Neuronal stem cell (in vitro differentiated cells): ENCODE measurements around the gene ASS1.

Experiments
- DNase-seq: peaks from one replicate; pipeline ENCODE4 v3.0.0-alpha.2; 2013; ENCODE audit warnings: low spot score
- H2AFZ ChIP-seq: one replicate; pipeline ENCODE4 v1.6.1; 2013; ENCODE audit warnings: mild to moderate bottlenecking, low read length, inconsistent platforms
- H2AK5ac ChIP-seq: 2 replicates; pipeline ENCODE4 v1.6.1; 2013; ENCODE audit warnings: low read depth, mild to moderate bottlenecking, inconsistent platforms, low read length, moderate library complexity, mixed read lengths
- H2BK120ac ChIP-seq: 2 replicates; pipeline ENCODE4 v1.6.1; 2013; ENCODE audit warnings: low read depth, mild to moderate bottlenecking, inconsistent platforms, low read length, moderate library complexity, mixed read lengths
- H2BK12ac ChIP-seq: one replicate; pipeline ENCODE4 v1.6.1; 2013; ENCODE audit warnings: low read length, inconsistent platforms
- H2BK15ac ChIP-seq: 2 replicates; pipeline ENCODE4 v1.6.1; 2013; ENCODE audit warnings: mild to moderate bottlenecking, low read length, inconsistent platforms, mixed read lengths
- H2BK5ac ChIP-seq: one replicate; pipeline ENCODE4 v1.6.1; 2013; ENCODE audit warnings: inconsistent platforms, mild to moderate bottlenecking, low read length, moderate library complexity
- H3K14ac ChIP-seq: one replicate; pipeline ENCODE4 v1.6.1; 2013; ENCODE audit warnings: low read length, inconsistent platforms
- H3K18ac ChIP-seq: 2 replicates; pipeline ENCODE4 v1.6.1; 2013; ENCODE audit warnings: low read length, inconsistent platforms
- H3K23ac ChIP-seq: 2 replicates; pipeline ENCODE4 v1.6.1; 2013; ENCODE audit warnings: low read depth, mild to moderate bottlenecking, mixed read lengths, low read length, inconsistent platforms; ENCODE audit not compliant: poor library complexity
- H3K27ac ChIP-seq: replicated peaks from 3 replicates; pipeline ENCODE4 v1.5.1; 2013; ENCODE audit warnings: low read length, inconsistent platforms
- H3K27me3 ChIP-seq, 3 experiments: 2 replicates each; pipeline ENCODE4 v1.6.1; 2013; ENCODE audit warnings: low read length in 3 of 3, mild to moderate bottlenecking in 2 of 3, inconsistent platforms in 1 of 3, low read depth in 1 of 3, mixed read lengths in 1 of 3, moderate library complexity in 1 of 3; ENCODE audit not compliant: control insufficient read depth in 3 of 3, insufficient read depth in 3 of 3
- H3K36me3 ChIP-seq, 2 donors: replicated peaks in 1 of 2; 2 replicates each; pipeline ENCODE4 v1.6.1; 2013; ENCODE audit warnings: low read length in 2 of 2; ENCODE audit not compliant: control insufficient read depth in 2 of 2, insufficient read depth in 2 of 2
- H3K4ac ChIP-seq: 2 replicates; pipeline ENCODE4 v1.6.1; 2013; ENCODE audit warnings: inconsistent platforms, mild to moderate bottlenecking, low read length, moderate library complexity
- H3K4me1 ChIP-seq, 2 donors: 1 replicate in 1 of 2; 2 replicates in 1 of 2; pipeline ENCODE4 v1.6.1; 2013; ENCODE audit warnings: low read length in 2 of 2, low read depth in 1 of 2; ENCODE audit not compliant: control insufficient read depth in 2 of 2, insufficient read depth in 1 of 2
- H3K4me2 ChIP-seq: one replicate; pipeline ENCODE4 v1.6.1; 2013; ENCODE audit warnings: mild to moderate bottlenecking, low read length, inconsistent platforms; ENCODE audit not compliant: insufficient read depth, poor library complexity, severe bottlenecking
- H3K4me3 ChIP-seq, 2 donors: 2 replicates each; pipeline ENCODE4 v1.5.1; 2013; ENCODE audit warnings: low read length in 2 of 2, mild to moderate bottlenecking in 2 of 2, inconsistent platforms in 1 of 2, moderate library complexity in 1 of 2
- H3K79me1 ChIP-seq: one replicate; pipeline ENCODE4 v1.6.1; 2013; ENCODE audit warnings: low read depth, mild to moderate bottlenecking, inconsistent platforms, low read length, moderate library complexity
- H3K9ac ChIP-seq: one replicate; pipeline ENCODE4 v1.6.1; 2013; ENCODE audit warnings: mild to moderate bottlenecking, low read depth, low read length, inconsistent platforms; ENCODE audit not compliant: poor library complexity
- H3K9me3 ChIP-seq, 2 donors: replicated peaks in 1 of 2; 2 replicates each; pipeline versions ENCODE3 to v1.6.1; 2013; ENCODE audit warnings: low read length in 2 of 2, mild to moderate bottlenecking in 2 of 2, inconsistent platforms in 1 of 2, low read depth in 1 of 2, mixed read lengths in 1 of 2, moderate library complexity in 1 of 2; ENCODE audit not compliant: control insufficient read depth in 2 of 2, insufficient read depth in 1 of 2
- H4K8ac ChIP-seq: one replicate; pipeline ENCODE4 v1.6.1; 2013; ENCODE audit warnings: low read depth, mild to moderate bottlenecking, inconsistent platforms, low read length, moderate library complexity
- H4K91ac ChIP-seq: one replicate; pipeline ENCODE4 v1.6.1; 2013; ENCODE audit warnings: low read length, low read depth, mild to moderate bottlenecking, inconsistent platforms; ENCODE audit not compliant: poor library complexity
- WGBS, 2 donors: extraction: QIAGEN DNeasy Blood & Tissue Kit; methylation state at CpG; one replicate each; pipeline ENCODE4 v1.1.7; 2013; ENCODE audit warnings: missing lambda C conversion rate in 2 of 2, mixed read lengths in 1 of 2; ENCODE audit not compliant: insufficient read length in 2 of 2, insufficient replicate concordance in 1 of 2; ENCODE audit errors: extremely low coverage in 2 of 2; 5-methylcytosine and 5-hydroxymethylcytosine counted together

ASS1 gene

DNA sequence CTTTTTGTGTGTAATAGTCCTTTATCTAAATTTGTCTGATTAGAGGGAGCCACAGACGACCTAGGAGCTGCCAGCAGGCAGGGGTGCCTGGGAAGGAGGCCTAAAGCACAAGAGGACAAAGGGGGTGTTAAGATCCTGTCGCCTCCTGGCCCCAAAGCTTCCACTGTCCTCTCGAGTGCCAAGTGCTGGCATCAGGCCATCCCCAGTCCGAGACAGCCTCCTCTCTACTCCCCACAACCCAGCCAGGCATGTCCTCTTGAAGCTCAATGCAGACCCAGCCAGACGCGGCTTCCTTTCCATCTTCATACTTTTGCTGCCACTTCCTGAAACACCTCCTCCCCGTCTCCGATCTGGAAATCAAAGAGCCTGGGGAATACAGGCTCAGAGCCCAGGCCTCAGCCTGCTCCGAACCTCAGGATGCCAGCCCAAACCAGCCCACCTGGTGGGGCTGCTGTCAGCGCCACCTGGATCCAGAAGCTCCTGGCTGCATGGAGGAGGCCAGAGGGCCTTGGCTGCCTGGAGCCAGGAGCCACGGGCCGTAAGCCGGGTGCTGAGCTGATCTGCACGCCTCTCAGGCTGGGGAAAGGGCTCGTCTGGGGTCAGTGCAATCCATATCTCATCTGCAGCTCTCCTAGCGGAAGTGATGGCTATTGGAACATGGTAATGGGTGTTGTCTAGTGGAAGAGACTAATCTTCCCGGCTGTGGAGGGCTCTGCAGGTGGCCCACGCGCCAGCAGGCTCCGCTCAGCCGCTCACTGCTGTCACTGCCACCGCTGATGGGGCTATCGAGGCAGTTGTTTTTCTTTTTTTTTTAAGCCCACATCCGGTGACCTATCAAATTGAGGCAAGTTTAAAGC lies 74.4 kb downstream of the ASS1 start:
- Histone ChIP-seq H2BK120ac (no peak overlapping the region), H3K4me2 (no peak overlapping the region), H3K14ac (no peak overlapping the region), H3K9ac (no peak overlapping the region), H3K36me3 (no peaks in the 10 kb centered on the region), H4K91ac (no peak overlapping the region), H3K27ac (no peak overlapping the region), H3K4me1 (peaks cover 4 to 16% of the 10 kb centered on the region in 2 donors), H3K79me1 (no peaks in the 10 kb centered on the region), H3K9me3 (no peaks in the 10 kb centered on the region), H4K8ac (no peak overlapping the region), H3K4ac (no peak overlapping the region), H3K27me3 (peaks cover 0 to 9% (median 0%) of the 10 kb centered on the region in 3 experiments), H2AFZ (no peak overlapping the region), H3K18ac (peak overlapping the region; percentile 78), H2BK12ac (no peak overlapping the region), H2BK5ac (no peak overlapping the region), H3K4me3 (no peak overlapping the region), H2BK15ac (peak overlapping the region; percentile 46), H3K23ac (no peak overlapping the region), H2AK5ac (peak overlapping the region; percentile 64)
- no CpG with 5 or more reads among the region's 24 CpGs for WGBS, 2 donors
- no peak for DNase-seq

GRCh38 chr9:130519927-130520326 lies 75.2 kb downstream of the ASS1 start:
- WGBS, 2 donors = no CpG with 5 or more reads among the region's 5 CpGs
- peak overlapping the region; percentile 46 for H2BK15ac ChIP-seq
- no peak overlapping the region for H2BK5ac ChIP-seq
- H3K4me1 ChIP-seq = peaks cover 6 to 21% of the 10 kb centered on the region in 2 donors
- no peak overlapping the region for H3K27ac ChIP-seq
- H3K14ac ChIP-seq = no peak overlapping the region
- H3K18ac ChIP-seq = no peak overlapping the region
- H3K79me1 ChIP-seq = no peaks in the 10 kb centered on the region
- peaks cover 0 to 9% (median 0%) of the 10 kb centered on the region in 3 experiments for H3K27me3 ChIP-seq
- H2BK120ac ChIP-seq = no peak overlapping the region
- no peak overlapping the region for H4K8ac ChIP-seq
- no peak overlapping the region for H3K23ac ChIP-seq
- no peak for DNase-seq
- H3K4ac ChIP-seq = peak overlapping the region; percentile 10
- H3K4me2 ChIP-seq = no peak overlapping the region
- no peak overlapping the region for H3K4me3 ChIP-seq
- H3K9me3 ChIP-seq = no peaks in the 10 kb centered on the region
- H3K36me3 ChIP-seq = no peaks in the 10 kb centered on the region
- peak overlapping the region; percentile 40 for H4K91ac ChIP-seq
- H2AK5ac ChIP-seq = peak overlapping the region; percentile 64
- H2BK12ac ChIP-seq = no peak overlapping the region
- H3K9ac ChIP-seq = peak overlapping the region; percentile 10
- no peak overlapping the region for H2AFZ ChIP-seq

DNA sequence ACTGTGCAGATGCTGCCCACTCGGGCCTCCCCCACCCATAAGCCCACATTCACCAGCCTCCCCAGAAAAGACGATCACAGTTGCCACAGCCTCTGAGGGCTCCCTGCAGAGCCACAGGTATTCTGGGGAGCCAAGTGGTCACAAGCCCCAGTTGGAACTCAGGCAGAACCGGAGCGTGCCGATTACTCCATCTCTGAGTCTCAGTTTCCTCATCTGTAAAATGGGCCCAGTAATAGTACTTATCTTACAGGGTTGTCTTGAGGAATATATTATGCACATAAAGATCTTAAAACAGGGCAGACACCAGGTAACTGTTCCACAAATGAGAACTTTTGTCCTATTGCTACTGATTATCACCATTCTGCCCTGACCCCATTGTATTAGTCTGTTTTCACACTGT lies 77.0 kb downstream of the ASS1 start:
- H4K91ac ChIP-seq = no peak overlapping the region
- H2AK5ac ChIP-seq = peak overlapping the region; percentile 6
- H3K4me3 ChIP-seq = no peak overlapping the region
- DNase-seq = no peak
- H2BK120ac ChIP-seq = no peak overlapping the region
- no peak overlapping the region for H3K14ac ChIP-seq
- peaks cover 6 to 22% of the 10 kb centered on the region in 2 donors for H3K4me1 ChIP-seq
- H3K27me3 ChIP-seq = peaks cover 0 to 9% (median 0%) of the 10 kb centered on the region in 3 experiments
- H2BK5ac ChIP-seq = no peak overlapping the region
- no CpG with 5 or more reads among the region's 5 CpGs for WGBS, 2 donors
- no peak overlapping the region for H2AFZ ChIP-seq
- no peak overlapping the region for H3K4me2 ChIP-seq
- H3K9ac ChIP-seq = no peak overlapping the region
- no peak overlapping the region for H4K8ac ChIP-seq
- H3K79me1 ChIP-seq = no peaks in the 10 kb centered on the region
- no peak overlapping the region for H3K23ac ChIP-seq
- no peaks in the 10 kb centered on the region for H3K9me3 ChIP-seq
- no peak overlapping the region for H2BK15ac ChIP-seq
- no peak overlapping the region for H3K4ac ChIP-seq
- no peak overlapping the region for H3K18ac ChIP-seq
- no peak overlapping the region for H2BK12ac ChIP-seq
- no peaks in the 10 kb centered on the region for H3K36me3 ChIP-seq
- H3K27ac ChIP-seq = no peak overlapping the region

GRCh38 chr9:130522233-130522808 lies 77.6 kb downstream of the ASS1 start:
- no peak overlapping the region for H3K4me2 ChIP-seq
- peak overlapping the region; percentile 10 for H2BK5ac ChIP-seq
- no peaks in the 10 kb centered on the region for H3K79me1 ChIP-seq
- DNase-seq = no peak
- H2BK15ac ChIP-seq = peak overlapping the region; percentile 42
- no peak overlapping the region for H2BK120ac ChIP-seq
- no peak overlapping the region for H2BK12ac ChIP-seq
- no peak overlapping the region for H3K27ac ChIP-seq
- H3K4me3 ChIP-seq = no peak overlapping the region
- H4K91ac ChIP-seq = no peak overlapping the region
- no CpG with 5 or more reads among the region's 7 CpGs for WGBS, 2 donors
- peak overlapping the region; percentile 51 for H3K18ac ChIP-seq
- H2AK5ac ChIP-seq = peak overlapping the region; percentile 95
- H3K9me3 ChIP-seq = no peaks in the 10 kb centered on the region
- H3K4me1 ChIP-seq = peaks cover 7 to 26% of the 10 kb centered on the region in 2 donors
- no peak overlapping the region for H2AFZ ChIP-seq
- H3K4ac ChIP-seq = no peak overlapping the region
- no peak overlapping the region for H3K23ac ChIP-seq
- H3K14ac ChIP-seq = no peak overlapping the region
- no peaks in the 10 kb centered on the region for H3K36me3 ChIP-seq
- no peak overlapping the region for H4K8ac ChIP-seq
- H3K9ac ChIP-seq = no peak overlapping the region
- H3K27me3 ChIP-seq = peaks cover 0 to 11% (median 0%) of the 10 kb centered on the region in 3 experiments
